Stimulated activated CD4-positive, alpha-beta T cell treated with anti-CD3 and anti-CD28 coated beads, Interleukin-12 subunit alpha, Interleukin-12 subunit beta, amount 100 ng/mL, for 4 hours (primary cell): Measurements from ENCODE around the gene KRTAP17-1.
"Not testable (repeated sequence)": the region's sequence is repeated elsewhere in the genome, so short reads cannot be mapped to it uniquely, and the experiment has no call there.

ENCODE experiments used
- DNase-seq: peaks from one replicate; pipeline ENCODE4 v3.0.0-alpha.2; 2020

Gene KRTAP17-1

DNA sequence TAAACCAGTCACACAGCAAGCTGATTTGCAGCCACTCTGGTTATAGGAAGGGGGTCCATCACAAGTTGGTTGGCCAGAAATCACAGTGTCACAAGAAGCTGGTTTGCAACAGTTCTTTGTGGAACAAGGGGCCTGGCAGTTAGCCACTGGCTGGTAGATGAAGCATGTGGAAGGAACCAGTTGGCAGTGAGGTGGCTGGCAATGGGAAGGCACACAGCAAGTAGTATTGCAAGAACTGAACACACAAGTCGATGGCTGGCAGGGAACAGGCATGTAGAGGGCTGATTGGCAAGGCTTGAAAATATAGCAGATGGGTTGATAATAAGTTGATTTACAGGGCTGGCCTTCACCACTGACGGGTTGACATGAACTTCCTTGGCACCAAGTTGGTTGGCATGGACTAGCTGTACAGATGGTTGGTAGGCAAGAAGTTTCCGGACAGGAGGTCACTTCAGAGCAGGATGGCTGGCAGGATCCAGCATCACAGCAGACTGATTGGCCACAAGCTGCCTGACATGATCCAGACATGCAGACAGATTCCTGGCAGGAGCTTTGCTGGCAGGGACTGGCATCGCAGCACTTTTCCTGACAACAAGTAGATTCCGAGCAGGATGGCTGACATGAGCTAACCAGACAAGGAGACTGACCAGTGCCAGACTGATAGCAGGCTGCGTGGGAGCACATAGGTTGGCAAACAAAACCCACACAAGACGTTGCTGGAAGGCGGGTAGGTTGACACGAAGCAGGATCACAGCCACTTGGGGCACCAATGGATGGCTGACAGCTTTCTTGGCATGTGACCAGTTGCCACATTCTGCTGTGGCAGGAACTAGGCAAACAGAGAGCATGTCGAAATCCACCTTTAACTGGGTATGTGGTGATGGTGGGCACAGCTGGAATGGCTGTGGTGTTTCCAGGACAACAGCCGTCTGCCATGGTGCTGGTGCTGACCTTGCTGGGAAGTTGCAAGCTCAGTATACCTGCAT is 13.3 kb downstream of the KRTAP17-1 start, which contains the start of gene KRTAP29-1:
Gene KRTAP29-1 (minus strand): TSS at position 936 of the 986 bp plus-strand sequence. CDS start 0 bp downstream, at position 936.
- no peak for DNase-seq

DNA sequence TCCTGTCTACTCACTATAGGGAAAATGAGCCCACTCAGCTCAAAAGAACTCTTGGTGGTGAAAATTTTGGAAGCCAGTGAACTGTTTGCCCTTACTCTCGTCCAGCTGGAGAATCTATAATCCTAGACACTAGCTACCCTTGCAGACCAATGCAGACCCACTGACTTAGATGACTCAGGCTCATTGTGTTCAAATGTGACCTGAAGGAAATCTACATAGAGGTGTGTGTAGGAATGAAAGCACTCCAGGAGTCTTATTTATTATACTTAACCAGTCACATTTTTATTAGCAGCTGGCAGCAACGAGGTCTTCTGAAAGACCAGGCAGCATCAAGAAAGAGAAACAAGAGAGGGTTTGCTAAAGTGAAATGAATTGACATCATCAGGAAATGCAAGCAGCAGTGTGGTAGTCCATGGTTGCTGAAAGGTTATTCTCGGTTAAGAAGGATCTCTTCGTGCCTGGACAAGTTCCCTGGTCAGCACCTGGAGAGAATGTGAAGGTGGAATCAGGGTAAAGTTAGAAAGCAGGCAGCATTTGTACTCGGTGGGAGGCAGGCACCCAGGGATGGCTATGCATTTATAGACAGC is 14.2 kb downstream of the KRTAP17-1 start:
- no peak for DNase-seq

DNA sequence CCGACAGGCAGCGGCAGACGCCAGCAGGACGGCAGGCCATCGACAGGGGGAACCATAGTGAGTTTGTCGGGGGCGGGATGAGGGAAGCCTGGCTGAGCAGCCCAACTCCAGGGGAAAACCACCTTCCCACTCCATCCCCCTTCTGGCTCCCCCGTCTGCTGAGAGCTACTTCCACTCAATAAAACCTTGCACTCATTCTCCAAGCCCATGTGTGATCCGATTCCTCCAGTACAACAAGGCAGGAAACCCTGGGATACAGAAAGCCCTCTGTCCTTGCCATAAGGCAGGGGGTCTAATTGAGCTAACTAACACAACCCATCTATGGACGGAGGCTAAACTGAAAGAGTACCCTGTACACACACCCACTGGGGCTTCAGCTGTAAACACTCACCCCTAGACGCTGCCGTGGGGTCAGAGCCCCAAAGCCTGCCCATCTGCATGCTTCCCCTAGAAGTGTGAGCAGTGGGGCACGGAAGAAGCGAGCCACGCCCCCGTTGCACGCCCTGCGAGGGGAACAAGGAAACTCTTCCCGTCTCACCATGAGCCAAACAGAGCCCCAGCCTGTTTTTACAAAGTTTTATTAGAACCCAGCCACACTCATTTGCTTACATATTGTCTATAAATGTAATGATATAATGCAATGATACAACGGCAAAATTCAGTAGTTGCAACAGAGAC is 16.9 kb downstream of the KRTAP17-1 start:
- DNase-seq, result no peak

DNA sequence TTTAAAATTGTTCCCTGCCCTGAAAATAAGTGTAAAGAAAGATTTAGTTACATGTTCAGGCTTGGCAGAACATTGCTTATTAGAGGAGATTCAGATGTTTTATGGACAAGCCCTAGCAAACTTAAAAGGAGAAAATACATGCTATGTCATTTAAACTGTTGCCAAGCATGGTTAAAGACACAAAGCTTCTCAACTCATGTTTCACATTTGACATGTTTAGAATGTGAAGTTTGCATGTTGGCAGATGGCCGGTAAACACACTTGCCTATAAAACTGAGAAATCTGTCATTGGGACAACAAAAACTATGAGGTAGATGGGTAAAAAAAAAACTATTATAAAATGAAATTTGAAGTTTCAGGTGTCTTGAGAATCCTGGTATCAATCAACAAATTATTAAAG is 18.7 kb downstream of the KRTAP17-1 start:
- no peak for DNase-seq

DNA sequence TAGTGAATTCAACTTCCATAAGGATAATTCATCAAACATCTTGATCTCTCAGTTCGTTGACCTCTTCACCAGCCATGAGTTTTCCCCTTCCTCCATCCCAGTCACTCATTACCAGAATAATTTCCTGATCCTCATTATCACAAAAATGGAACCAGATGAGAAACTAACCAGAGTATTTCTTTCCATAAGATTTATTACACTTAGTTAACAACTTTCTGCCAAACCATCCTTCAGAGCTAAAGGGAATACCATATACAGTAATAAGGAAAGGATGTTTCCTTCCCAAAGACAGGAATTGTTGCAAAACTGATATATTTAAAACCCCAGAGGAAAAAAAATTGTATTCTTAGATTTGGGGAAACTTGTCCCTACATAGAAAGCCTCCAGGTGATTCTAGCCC is 21.5 kb downstream of the KRTAP17-1 start:
- DNase-seq, result no peak

DNA sequence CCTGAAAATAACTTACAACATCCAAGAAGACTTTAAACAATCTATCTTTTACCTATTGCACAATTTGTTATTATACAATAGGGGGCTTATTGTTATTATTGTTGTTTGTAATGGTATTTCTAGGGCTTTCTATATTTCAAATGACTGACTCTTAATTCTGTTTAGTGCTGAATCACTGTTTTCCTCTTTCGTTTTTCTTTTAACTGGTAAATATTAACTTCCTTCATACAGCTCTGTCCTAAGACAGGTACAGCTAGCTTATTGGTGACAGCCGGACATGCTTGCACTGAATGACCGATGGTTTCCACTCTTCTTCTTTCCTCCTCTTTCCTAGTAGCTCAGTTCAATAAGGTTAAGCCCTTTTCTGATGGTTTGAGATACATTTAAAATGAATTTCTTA is 28.5 kb downstream of the KRTAP17-1 start:
- DNase-seq, result no peak

DNA sequence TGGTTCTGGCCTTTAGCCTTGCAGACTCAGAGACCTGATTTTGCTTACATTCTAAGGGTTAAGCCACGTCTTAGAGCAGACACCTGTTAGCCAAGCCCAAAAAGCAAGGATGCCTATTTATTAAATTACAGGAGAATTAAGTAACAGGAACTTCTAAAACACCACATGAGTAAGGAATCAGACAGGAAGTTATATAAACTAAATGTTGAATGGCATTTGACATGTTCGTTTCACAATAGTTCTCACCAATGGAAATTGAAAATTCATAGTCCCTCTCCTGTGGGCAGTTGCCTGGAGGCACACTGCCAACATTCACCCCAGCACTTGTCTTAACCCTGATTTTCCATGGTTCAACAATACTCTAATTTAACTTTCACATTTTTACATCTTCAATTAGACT is 31.0 kb downstream of the KRTAP17-1 start:
- no peak for DNase-seq

DNA sequence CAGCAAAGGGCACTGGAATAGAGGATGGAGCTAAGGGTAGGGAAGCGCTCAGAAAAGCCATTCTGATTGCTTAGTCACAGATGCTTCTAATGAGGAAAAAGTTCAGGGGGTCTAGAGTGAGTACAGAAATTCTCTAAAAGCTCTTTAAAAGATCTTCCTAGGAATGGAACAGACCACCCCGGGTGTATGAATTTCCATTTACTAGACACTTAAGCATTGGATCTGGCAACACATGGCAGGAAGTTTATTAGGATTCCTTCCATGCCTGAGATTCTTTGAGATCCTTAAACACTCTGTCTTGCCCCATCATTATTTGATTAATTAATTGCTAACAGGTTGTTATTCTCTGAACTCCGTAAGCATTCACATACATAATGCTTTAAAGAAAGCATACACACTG is 31.5 kb downstream of the KRTAP17-1 start:
- DNase-seq, result no peak

DNA sequence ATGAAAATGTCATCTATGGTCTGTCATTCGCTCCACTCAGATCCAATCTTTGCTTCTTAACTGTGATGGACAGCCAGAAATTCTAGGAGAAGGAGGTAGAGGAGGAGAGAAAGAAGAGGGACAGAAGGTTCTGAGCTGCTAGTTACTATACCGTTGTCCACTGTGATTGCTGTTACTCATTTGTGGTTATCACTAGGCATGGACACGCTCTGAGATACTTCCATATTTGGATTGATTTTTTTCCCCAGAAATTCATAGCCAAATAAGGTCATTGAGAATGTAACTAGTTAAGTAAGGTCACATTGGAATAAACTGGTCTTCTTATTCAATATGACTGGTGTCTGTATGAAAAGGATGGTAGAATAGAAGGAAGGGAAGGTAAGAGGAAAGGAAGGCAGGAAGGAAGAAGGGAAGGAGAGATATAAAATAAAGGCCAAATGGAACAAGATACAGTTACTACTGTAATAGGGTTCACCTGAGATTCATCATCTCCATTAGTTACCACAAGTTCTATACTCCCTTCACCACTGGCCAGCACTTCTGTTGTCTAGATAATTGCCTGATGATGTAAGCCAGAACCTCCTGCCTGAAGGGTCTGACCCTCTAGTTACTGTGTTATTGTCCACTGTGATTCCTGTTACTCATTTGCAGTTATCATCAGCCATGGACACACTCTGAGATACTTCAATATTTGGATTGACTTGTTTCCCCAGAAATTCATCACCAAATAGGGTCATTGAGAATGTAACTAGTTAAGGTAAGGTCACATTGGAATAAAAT is 37.1 kb downstream of the KRTAP17-1 start:
- no peak for DNase-seq

DNA sequence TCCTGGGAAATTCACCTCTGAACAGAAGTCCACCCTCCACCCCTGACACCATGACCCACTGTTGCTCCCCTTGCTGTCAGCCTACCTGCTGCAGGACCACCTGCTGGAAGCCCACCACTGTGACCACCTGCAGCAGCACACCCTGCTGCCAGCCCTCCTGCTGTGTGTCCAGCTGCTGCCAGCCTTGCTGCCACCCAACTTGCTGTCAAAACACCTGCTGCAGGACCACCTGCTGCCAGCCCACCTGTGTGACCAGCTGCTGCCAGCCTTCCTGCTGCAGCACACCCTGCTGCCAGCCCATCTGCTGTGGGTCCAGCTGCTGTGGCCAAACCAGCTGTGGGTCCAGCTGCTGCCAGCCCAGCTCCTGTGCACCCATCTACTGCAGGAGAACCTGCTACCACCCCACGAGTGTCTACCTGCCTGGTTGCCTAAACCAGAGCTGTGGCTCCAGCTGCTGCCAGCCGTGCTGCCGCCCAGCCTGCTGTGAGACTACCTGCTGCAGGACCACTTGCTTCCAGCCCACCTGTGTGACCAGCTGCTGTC is 39.8 kb downstream of the KRTAP17-1 start, which contains the start of gene KRTAP9-7:
Gene KRTAP9-7 (plus strand): TSS at position 51 of the 543 bp plus-strand sequence. CDS start 0 bp downstream, at position 51.
- not testable (repeated sequence) for DNase-seq

DNA sequence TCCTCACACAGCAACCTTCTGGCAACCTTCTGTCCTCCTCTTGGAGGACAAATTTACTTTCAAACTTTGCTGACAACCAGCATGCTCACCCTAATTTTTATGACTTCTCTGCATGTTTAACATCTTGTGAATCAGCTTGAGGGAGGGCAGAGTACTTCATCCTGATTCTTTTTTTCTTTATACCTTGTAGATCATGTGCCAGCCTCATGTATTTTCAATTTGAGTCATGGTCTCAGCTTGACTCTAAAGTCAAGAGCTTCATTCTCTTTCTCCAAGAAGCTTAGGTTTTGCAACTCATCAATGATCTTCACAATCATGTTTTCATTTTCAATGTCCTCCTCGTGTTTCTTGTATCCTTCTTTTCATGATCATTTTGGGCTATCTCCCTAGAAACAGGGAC is 43.7 kb downstream of the KRTAP17-1 start:
- no peak for DNase-seq

DNA sequence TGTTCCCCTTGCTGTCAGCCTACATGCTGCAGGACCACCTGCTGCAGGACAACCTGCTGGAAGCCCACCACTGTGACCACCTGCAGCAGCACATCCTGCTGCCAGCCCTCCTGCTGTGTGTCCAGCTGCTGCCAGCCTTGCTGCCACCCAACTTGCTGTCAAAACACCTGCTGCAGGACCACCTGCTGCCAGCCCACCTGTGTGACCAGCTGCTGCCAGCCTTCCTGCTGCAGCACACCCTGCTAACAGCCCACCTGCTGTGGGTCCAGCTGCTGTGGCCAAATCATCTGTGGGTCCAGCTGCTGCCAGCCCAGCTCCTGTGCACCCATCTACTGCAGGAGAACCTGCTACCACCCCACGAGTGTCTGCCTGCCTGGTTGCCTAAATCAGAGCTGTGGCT is 44.2 kb downstream of the KRTAP17-1 start:
- not testable (repeated sequence) for DNase-seq

DNA sequence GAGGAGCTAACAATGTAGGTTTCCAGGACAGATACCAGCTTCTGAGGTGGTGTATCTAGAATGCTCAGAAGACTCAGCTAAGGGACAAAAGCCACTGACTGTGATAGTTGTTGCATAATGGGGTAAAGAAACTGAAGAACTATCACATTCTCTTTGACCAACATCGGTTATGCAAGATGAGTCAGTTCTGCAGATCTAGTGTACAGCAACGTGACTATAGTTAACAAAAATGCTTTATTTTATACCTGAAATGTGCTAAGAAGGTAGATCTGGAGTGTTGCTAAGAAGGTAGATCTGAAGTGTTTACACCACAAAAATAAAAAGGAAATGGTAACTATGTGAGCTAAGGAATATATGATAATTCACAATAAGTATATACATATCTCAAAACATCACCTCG is 47.8 kb downstream of the KRTAP17-1 start:
- no peak for DNase-seq

DNA sequence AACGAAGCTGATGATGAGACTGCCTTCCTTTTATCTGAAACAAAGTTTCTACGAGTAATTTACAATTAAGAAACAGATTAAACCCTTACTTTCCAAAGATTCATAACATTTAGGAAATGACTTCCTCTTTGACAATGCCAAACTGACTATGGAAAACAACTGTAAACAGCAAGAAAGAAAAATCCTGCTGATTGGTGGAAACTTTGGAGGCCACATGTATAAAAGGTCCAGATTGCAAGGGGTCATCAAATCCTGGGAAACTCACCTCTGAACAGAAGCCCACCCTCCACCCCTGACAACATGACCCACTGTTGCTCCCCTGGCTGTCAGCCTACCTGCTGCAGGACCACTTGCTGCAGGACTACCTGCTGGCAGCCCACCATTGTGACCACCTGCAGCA is 50.4 kb downstream of the KRTAP17-1 start, which contains the start of gene KRTAP9-6:
Gene KRTAP9-6 (plus strand): TSS at position 301 of the 400 bp plus-strand sequence. CDS start 0 bp downstream, at position 301.
- no peak for DNase-seq
